Measurements from ENCODE around the gene TMEM19.

Gene TMEM19

GRCh38 chr12:71685914-71686657 is at the start of gene TMEM19:
Gene TMEM19, plus strand, starts transcription at chr12:71686082. Its CDS starts 599 bp downstream, at chr12:71686681.
- Histone ChIP-seq H3K9ac (ENCODE audit: low read length) (peak within 1 kb of the TSS; percentile 67), H3F3A (ENCODE audit: insufficient read depth) (peaks cover 49% of the 10 kb centered on the region), H4K20me1 (ENCODE audit: low read depth, low read length) (no peaks in the 10 kb centered on the region), H3K4me3 (ENCODE audit: insufficient read depth, low read length, poor library complexity, severe bottlenecking) (peak within 1 kb of the TSS; percentile 62), H3K4me2 (ENCODE audit: low read depth, low read length, poor library complexity, severe bottlenecking) (peak within 1 kb of the TSS; percentile 90), H3K79me2 (ENCODE audit: insufficient read depth, low read length) (peaks cover 31% of the 10 kb centered on the region; the same call in 1 of the 2 replicates), H3K9me2 (replicated peaks; ENCODE audit: insufficient read depth, low read length) (no peaks in the 10 kb centered on the region), H3K9me3 (ENCODE audit: insufficient read depth, low read length) (no peaks in the 10 kb centered on the region), H3K27me3 (ENCODE audit: low read length) (no peaks in the 10 kb centered on the region), H3K27ac (ENCODE audit: low read depth, low read length) (peak within 1 kb of the TSS; percentile 92), H2AFZ (ENCODE audit: low read depth, low read length, severe bottlenecking) (peak within 1 kb of the TSS; percentile 61), H3K36me3 (ENCODE audit: low read length) (no peaks in the 10 kb centered on the region)
- TF ChIP-seq CTCF (IDR thresholded peaks at IDR 0.05; ENCODE audit: insufficient read depth, low read length, poor library complexity, severe bottlenecking) (no peak), EZH2phosphoT487 (conservative IDR thresholded peaks at IDR 0.05; ENCODE audit: low read length) (no peak)

- H3K9me3 ChIP-seq (ENCODE audit: insufficient read depth, low read length), result no peaks in the 10 kb centered on the region
- H3K9me2 ChIP-seq (replicated peaks; ENCODE audit: insufficient read depth, low read length), result no peaks in the 10 kb centered on the region
- H3K27ac ChIP-seq (ENCODE audit: low read depth, low read length), result no peak overlapping the region
- peaks cover 68% of the 10 kb centered on the region for H3K36me3 ChIP-seq (ENCODE audit: low read length)
- no peaks in the 10 kb centered on the region for H3K27me3 ChIP-seq (ENCODE audit: low read length)
- no peak overlapping the region for H3K4me3 ChIP-seq (ENCODE audit: insufficient read depth, low read length, poor library complexity, severe bottlenecking)
- no peak overlapping the region for H2AFZ ChIP-seq (ENCODE audit: low read depth, low read length, severe bottlenecking)
- H4K20me1 ChIP-seq (ENCODE audit: low read depth, low read length), result no peaks in the 10 kb centered on the region; the same call in 1 of the 2 replicates
- peak; percentile 63 for TF ChIP-seq CTCF (IDR thresholded peaks at IDR 0.05; ENCODE audit: insufficient read depth, low read length, poor library complexity, severe bottlenecking)
- no peak for TF ChIP-seq EZH2phosphoT487 (conservative IDR thresholded peaks at IDR 0.05; ENCODE audit: low read length)
- no peak overlapping the region for H3K4me2 ChIP-seq (ENCODE audit: low read depth, low read length, poor library complexity, severe bottlenecking)
- H3K79me2 ChIP-seq (ENCODE audit: insufficient read depth, low read length), result no peaks in the 10 kb centered on the region
- no peak overlapping the region for H3K9ac ChIP-seq (ENCODE audit: low read length)
- peaks cover 22% of the 10 kb centered on the region for H3F3A ChIP-seq (ENCODE audit: insufficient read depth)
These were observed 49.2 kb upstream of the TMEM19 start for GRCh38 chr12:71636704-71637115.

GRCh38 chr12:71638499-71638898 is 47.4 kb upstream of the TMEM19 start:
- Histone ChIP-seq H3K79me2 (ENCODE audit: insufficient read depth, low read length) (no peaks in the 10 kb centered on the region), H3K9ac (ENCODE audit: low read length) (no peak overlapping the region), H3K4me2 (ENCODE audit: low read depth, low read length, poor library complexity, severe bottlenecking) (no peak overlapping the region), H3K9me2 (replicated peaks; ENCODE audit: insufficient read depth, low read length) (no peaks in the 10 kb centered on the region), H3K27ac (ENCODE audit: low read depth, low read length) (no peak overlapping the region), H3K27me3 (ENCODE audit: low read length) (no peaks in the 10 kb centered on the region), H4K20me1 (ENCODE audit: low read depth, low read length) (no peaks in the 10 kb centered on the region; the same call in 1 of the 2 replicates), H3F3A (ENCODE audit: insufficient read depth) (peaks cover 24% of the 10 kb centered on the region), H3K4me3 (ENCODE audit: insufficient read depth, low read length, poor library complexity, severe bottlenecking) (no peak overlapping the region), H3K36me3 (ENCODE audit: low read length) (peaks cover 64% of the 10 kb centered on the region), H3K9me3 (ENCODE audit: insufficient read depth, low read length) (no peaks in the 10 kb centered on the region), H2AFZ (ENCODE audit: low read depth, low read length, severe bottlenecking) (no peak overlapping the region)
- TF ChIP-seq CTCF (IDR thresholded peaks at IDR 0.05; ENCODE audit: insufficient read depth, low read length, poor library complexity, severe bottlenecking) (no peak), EZH2phosphoT487 (conservative IDR thresholded peaks at IDR 0.05; ENCODE audit: low read length) (no peak)

All from SU-DHL-6 (cell line).